GM19468 (cell line): ENCODE measurements around the gene NT5C.

Experiments
- ATAC-seq: cut with Tn5 transposase; IDR thresholded peaks from one replicate; pipeline ENCODE4 v1.9.1; 2021; ENCODE audit warnings: mild to moderate bottlenecking, moderate library complexity, moderate number of reproducible peaks; ENCODE audit not compliant: unreplicated experiment; ENCODE audit errors: extremely low read depth

Gene NT5C

GRCh38 chr17:75124041-75124818 is 7.3 kb downstream of the NT5C start:
- ATAC-seq = no peak

- no peak for ATAC-seq
Measured at GRCh38 chr17:75118307-75118706, 13.2 kb downstream of the NT5C start.

DNA sequence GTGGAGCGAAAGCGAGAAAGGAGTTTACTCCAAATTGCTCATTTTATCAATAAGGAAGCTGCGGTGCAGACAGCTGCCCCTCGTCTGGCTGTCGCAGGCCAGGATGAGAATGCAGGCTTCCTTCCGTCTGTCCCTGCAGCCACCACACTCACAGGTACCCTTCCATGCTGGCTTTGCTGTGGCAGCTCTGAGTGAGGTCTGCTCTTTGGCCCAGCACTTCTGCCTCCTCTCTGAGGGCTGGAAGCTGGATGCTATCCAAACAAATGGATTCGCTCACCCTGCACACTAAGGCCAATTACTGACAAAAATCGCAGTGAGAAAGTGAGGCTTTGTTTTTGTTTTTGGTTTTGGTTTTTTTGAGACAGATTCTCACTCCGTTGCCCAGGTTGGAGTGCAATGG is 14.8 kb downstream of the NT5C start:
- no peak for ATAC-seq

DNA sequence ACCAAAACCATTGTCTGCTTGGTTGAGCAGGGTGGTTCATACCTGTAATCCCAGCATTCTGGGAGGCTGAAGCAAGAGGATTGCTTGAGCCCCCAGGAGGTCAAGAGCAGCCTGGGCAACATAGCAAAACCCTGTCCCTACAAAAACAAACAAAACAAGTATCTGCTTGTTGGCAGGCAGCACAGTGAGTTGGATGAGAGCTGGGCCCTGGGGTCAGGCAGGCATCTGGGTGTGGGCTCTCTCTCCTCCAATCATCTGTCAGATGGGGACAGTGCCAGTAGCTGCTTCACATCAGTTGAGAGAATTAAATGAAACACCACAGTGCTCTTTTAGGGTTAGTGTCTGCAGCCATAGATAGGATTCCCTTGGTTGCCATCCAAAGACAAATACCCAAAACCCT is 16.0 kb downstream of the NT5C start:
- no peak for ATAC-seq

- no peak for ATAC-seq
Measured at GRCh38 chr17:75114552-75115314, 16.8 kb downstream of the NT5C start.

DNA sequence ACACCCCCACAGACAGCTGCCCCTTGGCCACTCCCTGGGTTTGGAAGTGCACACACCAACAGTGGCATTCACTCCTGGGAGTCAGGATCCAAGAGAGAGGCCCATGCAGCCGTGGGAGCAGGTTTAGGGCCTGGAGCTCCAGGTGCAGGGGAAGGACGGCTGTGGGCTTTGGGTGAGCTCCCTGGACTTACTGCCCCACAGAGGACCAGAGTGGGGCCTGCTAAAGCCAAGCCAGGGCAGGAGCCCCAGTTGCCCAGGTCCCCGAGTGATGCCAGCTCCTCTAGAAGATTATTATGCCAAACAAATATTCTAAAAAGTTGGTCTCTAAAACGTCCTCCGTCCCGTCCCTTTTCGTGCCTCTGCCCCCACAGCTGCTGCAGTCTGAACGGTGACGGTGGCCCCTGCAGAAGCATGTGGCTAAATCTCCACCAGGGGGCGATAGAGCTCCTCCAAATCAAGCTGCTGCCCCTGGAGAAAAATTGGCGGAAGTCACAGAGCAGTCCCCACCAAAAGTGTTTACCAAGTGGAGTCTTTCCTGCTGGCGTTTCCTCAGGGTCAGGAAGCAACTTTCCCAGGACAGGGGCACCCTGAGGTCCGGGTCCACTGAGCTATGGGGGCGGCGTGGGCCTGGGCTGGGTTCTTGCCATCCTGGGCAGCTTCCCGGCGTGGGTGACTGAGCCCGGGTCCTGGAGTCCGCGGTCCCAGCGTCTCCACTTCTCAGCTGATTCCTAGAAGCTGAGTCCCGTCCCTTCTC is 17.6 kb downstream of the NT5C start:
- ATAC-seq = no peak

DNA sequence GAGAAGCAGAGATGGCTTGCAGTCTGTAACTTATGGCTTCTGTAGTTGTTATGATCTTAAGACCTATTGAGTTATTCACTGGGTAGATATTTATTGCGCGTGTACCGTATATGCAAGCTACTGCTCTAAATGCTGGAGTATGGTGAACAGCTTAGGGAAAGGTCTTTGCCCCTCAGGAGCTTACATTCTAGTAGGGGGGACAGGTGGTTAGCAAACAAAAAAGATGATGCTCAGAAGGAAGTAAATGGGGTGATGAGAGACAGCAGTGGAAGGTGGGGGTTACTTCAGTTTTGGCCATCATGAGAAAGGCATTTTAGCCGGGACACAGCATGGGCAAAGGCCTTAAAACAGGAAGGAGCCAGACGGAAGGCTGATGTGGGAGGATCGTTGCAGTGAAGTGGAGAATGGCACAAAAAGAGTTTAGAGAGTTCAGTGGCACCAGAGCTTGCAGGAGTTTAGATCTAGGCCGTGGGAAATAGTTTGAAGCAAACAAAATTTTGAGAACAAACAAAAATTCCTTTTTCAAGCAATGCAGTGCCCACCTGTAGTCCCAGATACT is 19.7 kb downstream of the NT5C start:
- ATAC-seq = no peak

GRCh38 chr17:75110234-75110937 is 21.2 kb downstream of the NT5C start:
- ATAC-seq = no peak

DNA sequence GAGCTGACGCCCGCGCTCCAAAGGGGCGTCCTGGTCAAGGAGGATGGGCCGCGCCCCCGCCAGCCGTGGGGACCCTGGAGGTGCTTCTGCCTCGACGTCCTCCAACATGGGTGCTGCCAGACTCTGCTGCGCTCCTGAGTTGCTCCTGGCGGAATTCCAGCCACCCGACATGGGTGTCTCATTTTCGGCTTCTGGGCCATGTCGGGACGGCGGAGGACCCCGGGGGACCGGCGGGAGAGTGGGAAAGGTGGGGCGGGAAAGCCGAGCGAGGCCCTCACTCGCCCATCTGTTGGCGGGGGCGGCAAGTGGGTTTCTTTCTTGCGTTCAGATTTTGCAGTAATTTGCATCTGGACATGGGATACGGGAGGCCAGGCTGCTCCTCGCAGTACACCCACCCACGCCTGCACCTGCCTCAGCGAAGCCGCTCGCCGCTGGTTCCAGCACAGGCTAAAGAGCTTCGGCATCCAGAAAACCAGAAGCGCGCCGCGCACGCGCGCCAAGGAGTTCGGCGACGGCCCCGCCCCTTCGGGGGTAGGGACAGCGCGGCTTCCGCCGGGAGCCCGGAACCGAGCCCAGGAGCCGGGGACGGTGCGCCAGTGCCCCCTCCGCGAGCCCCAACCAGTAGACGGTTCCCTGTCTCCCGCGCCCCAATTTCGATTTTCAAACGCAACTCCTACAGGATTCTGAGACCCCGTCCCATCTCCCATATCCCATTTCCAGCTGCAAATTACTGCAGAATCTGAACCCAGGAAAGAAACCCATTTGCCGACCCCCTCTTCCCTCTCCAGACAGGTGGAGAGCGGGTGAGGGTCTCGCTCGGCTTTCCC is 21.9 kb downstream of the NT5C start, which contains the start of gene ARMC7:
ARMC7 (plus strand) TSS at position 563 of the 827 bp plus-strand sequence. CDS start 320 bp downstream, outside the sequence.
- peak; percentile 53 for ATAC-seq

GRCh38 chr17:75109046-75109406 is 22.5 kb downstream of the NT5C start:
- no peak for ATAC-seq

GRCh38 chr17:75108193-75108592 is 23.3 kb downstream of the NT5C start:
- ATAC-seq = no peak

- ATAC-seq = no peak
Measured at GRCh38 chr17:75105126-75106080, 26.1 kb downstream of the NT5C start.

- no peak for ATAC-seq
Measured at GRCh38 chr17:75103601-75104554, 27.7 kb downstream of the NT5C start.

GRCh38 chr17:75102385-75102821 is 29.1 kb downstream of the NT5C start:
- ATAC-seq = no peak

- ATAC-seq = no peak
Measured at GRCh38 chr17:75099881-75100595, 31.5 kb downstream of the NT5C start.

DNA sequence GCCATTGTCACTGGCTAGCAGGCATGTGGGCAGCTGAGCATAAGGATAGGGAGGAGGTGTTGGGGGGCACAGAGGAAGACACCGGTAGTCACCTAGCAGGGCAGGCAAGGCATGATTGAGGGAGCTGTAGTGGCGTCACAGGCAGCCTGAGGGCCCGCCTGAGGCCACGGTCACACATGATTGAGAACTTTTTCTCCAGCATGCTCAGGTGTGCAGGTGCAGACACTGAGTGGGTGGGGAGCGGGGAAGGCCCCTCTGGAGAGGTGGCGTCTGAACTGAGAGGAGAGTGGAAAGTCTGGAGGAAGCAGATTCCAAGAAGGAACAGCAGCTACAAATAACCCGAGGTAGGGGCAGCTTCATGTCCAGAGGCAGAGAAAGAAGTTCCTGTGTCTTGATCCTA is 32.7 kb downstream of the NT5C start:
- no peak for ATAC-seq
